ENCODE measurements around the gene BMP7.

The BMP7 gene

GRCh38 chr20:57174737-57175136 lies 91.7 kb downstream of the BMP7 start:
- H3K36me3 ChIP-seq (ENCODE audit: insufficient read depth, low read length): peaks cover 4% of the 10 kb centered on the region; the same call in 1 of the 2 replicates
- no peak overlapping the region for H3K9ac ChIP-seq (ENCODE audit: low read depth, low read length)
- H3K9me3 ChIP-seq (ENCODE audit: control insufficient read depth, insufficient read depth, low read length): no peaks in the 10 kb centered on the region
- H3K4me1 ChIP-seq (ENCODE audit: insufficient read depth, low read length): no peaks in the 10 kb centered on the region

GRCh38 chr20:57173986-57174385 lies 92.5 kb downstream of the BMP7 start:
- H3K9me3 ChIP-seq (ENCODE audit: control insufficient read depth, insufficient read depth, low read length): no peaks in the 10 kb centered on the region
- H3K4me1 ChIP-seq (ENCODE audit: insufficient read depth, low read length): no peaks in the 10 kb centered on the region
- no peak overlapping the region for H3K9ac ChIP-seq (ENCODE audit: low read depth, low read length)
- H3K36me3 ChIP-seq (ENCODE audit: insufficient read depth, low read length): peaks cover 4% of the 10 kb centered on the region; the same call in 1 of the 2 replicates

- Histone ChIP-seq H3K9me3 (ENCODE audit: control insufficient read depth, insufficient read depth, low read length) (no peaks in the 10 kb centered on the region), H3K4me1 (ENCODE audit: insufficient read depth, low read length) (peaks cover 4% of the 10 kb centered on the region; the same call in 1 of the 2 replicates), H3K9ac (ENCODE audit: low read depth, low read length) (no peak overlapping the region), H3K36me3 (ENCODE audit: insufficient read depth, low read length) (peaks cover 4% of the 10 kb centered on the region; the same call in 1 of the 2 replicates)
Measured at GRCh38 chr20:57173041-57173440, 93.4 kb downstream of the BMP7 start.

- no peaks in the 10 kb centered on the region for H3K9me3 ChIP-seq (ENCODE audit: control insufficient read depth, insufficient read depth, low read length)
- peaks cover 4% of the 10 kb centered on the region; the same call in 1 of the 2 replicates for H3K4me1 ChIP-seq (ENCODE audit: insufficient read depth, low read length)
- no peak overlapping the region for H3K9ac ChIP-seq (ENCODE audit: low read depth, low read length)
- peaks cover 4% of the 10 kb centered on the region; the same call in 1 of the 2 replicates for H3K36me3 ChIP-seq (ENCODE audit: insufficient read depth, low read length)
Measured at GRCh38 chr20:57170343-57170742, 96.1 kb downstream of the BMP7 start.

- Histone ChIP-seq H3K36me3 (ENCODE audit: insufficient read depth, low read length) (no peaks in the 10 kb centered on the region), H3K9me3 (ENCODE audit: control insufficient read depth, insufficient read depth, low read length) (no peaks in the 10 kb centered on the region)
Measured at GRCh38 chr20:57169162-57169561, 97.3 kb downstream of the BMP7 start.

GRCh38 chr20:57167971-57168701 lies 98.3 kb downstream of the BMP7 start:
- Histone ChIP-seq H3K9ac (ENCODE audit: low read depth, low read length) (no peak overlapping the region), H3K36me3 (ENCODE audit: insufficient read depth, low read length) (no peaks in the 10 kb centered on the region), H3K4me1 (ENCODE audit: insufficient read depth, low read length) (peaks cover 4% of the 10 kb centered on the region; the same call in 1 of the 2 replicates), H3K9me3 (ENCODE audit: control insufficient read depth, insufficient read depth, low read length) (no peaks in the 10 kb centered on the region)

More at GRCh38 chr20:57169162-57169561, 97.3 kb downstream of the BMP7 start:
- H3K4me1 ChIP-seq (ENCODE audit: insufficient read depth, low read length): peaks cover 4% of the 10 kb centered on the region; the same call in 1 of the 2 replicates
- H3K9ac ChIP-seq (ENCODE audit: low read depth, low read length): no peak overlapping the region

GRCh38 chr20:57167292-57167655 lies 99.2 kb downstream of the BMP7 start:
- Histone ChIP-seq H3K9ac (ENCODE audit: low read depth, low read length) (no peak overlapping the region), H3K36me3 (ENCODE audit: insufficient read depth, low read length) (no peaks in the 10 kb centered on the region), H3K9me3 (ENCODE audit: control insufficient read depth, insufficient read depth, low read length) (no peaks in the 10 kb centered on the region), H3K4me1 (ENCODE audit: insufficient read depth, low read length) (peaks cover 4% of the 10 kb centered on the region; the same call in 1 of the 2 replicates)

GRCh38 chr20:57166568-57167291 lies 99.7 kb downstream of the BMP7 start:
- no peaks in the 10 kb centered on the region for H3K36me3 ChIP-seq (ENCODE audit: insufficient read depth, low read length)
- no peaks in the 10 kb centered on the region for H3K9me3 ChIP-seq (ENCODE audit: control insufficient read depth, insufficient read depth, low read length)
- H3K4me1 ChIP-seq (ENCODE audit: insufficient read depth, low read length): peaks cover 4% of the 10 kb centered on the region; the same call in 1 of the 2 replicates
- H3K9ac ChIP-seq (ENCODE audit: low read depth, low read length): no peak overlapping the region

GRCh38 chr20:57165427-57166004 lies 100.9 kb downstream of the BMP7 start:
- Histone ChIP-seq H3K36me3 (ENCODE audit: insufficient read depth, low read length) (no peaks in the 10 kb centered on the region), H3K9me3 (ENCODE audit: control insufficient read depth, insufficient read depth, low read length) (no peaks in the 10 kb centered on the region), H3K4me1 (ENCODE audit: insufficient read depth, low read length) (peaks cover 4% of the 10 kb centered on the region; the same call in 1 of the 2 replicates), H3K9ac (ENCODE audit: low read depth, low read length) (no peak overlapping the region)

- H3K9me3 ChIP-seq (ENCODE audit: control insufficient read depth, insufficient read depth, low read length): no peaks in the 10 kb centered on the region
- H3K36me3 ChIP-seq (ENCODE audit: insufficient read depth, low read length): no peaks in the 10 kb centered on the region
- H3K4me1 ChIP-seq (ENCODE audit: insufficient read depth, low read length): peaks cover 4% of the 10 kb centered on the region; the same call in 1 of the 2 replicates
- no peak overlapping the region for H3K9ac ChIP-seq (ENCODE audit: low read depth, low read length)
Measured at GRCh38 chr20:57164872-57165271, 101.6 kb downstream of the BMP7 start.

- Histone ChIP-seq H3K9me3 (ENCODE audit: control insufficient read depth, insufficient read depth, low read length) (no peaks in the 10 kb centered on the region), H3K9ac (ENCODE audit: low read depth, low read length) (no peak overlapping the region), H3K4me1 (ENCODE audit: insufficient read depth, low read length) (no peaks in the 10 kb centered on the region), H3K36me3 (ENCODE audit: insufficient read depth, low read length) (no peaks in the 10 kb centered on the region)
Measured at GRCh38 chr20:57163041-57163440, 103.4 kb downstream of the BMP7 start.

- Histone ChIP-seq H3K36me3 (ENCODE audit: insufficient read depth, low read length) (no peaks in the 10 kb centered on the region), H3K4me1 (ENCODE audit: insufficient read depth, low read length) (no peaks in the 10 kb centered on the region), H3K9me3 (ENCODE audit: control insufficient read depth, insufficient read depth, low read length) (no peaks in the 10 kb centered on the region), H3K9ac (ENCODE audit: low read depth, low read length) (no peak overlapping the region)
Measured at GRCh38 chr20:57162362-57162652, 104.1 kb downstream of the BMP7 start.

GRCh38 chr20:57161478-57162361 lies 104.7 kb downstream of the BMP7 start:
- Histone ChIP-seq H3K9me3 (ENCODE audit: control insufficient read depth, insufficient read depth, low read length) (no peaks in the 10 kb centered on the region), H3K4me1 (ENCODE audit: insufficient read depth, low read length) (no peaks in the 10 kb centered on the region), H3K36me3 (ENCODE audit: insufficient read depth, low read length) (no peaks in the 10 kb centered on the region), H3K9ac (ENCODE audit: low read depth, low read length) (no peak overlapping the region)

GRCh38 chr20:57160985-57161384 lies 105.5 kb downstream of the BMP7 start:
- Histone ChIP-seq H3K9me3 (ENCODE audit: control insufficient read depth, insufficient read depth, low read length) (no peaks in the 10 kb centered on the region), H3K36me3 (ENCODE audit: insufficient read depth, low read length) (no peaks in the 10 kb centered on the region), H3K9ac (ENCODE audit: low read depth, low read length) (no peak overlapping the region), H3K4me1 (ENCODE audit: insufficient read depth, low read length) (no peaks in the 10 kb centered on the region)

Data from ES-I3 (cell line).